Hematopoietic multipotent progenitor cell treated with erythropoietin and hydrocortisone succinate and interleukin-3 and kit ligand, for 4 days (in vitro differentiated cells): ENCODE measurements around the gene C1QB.

Source experiments
- DNase-seq: peaks from one replicate; pipeline ENCODE4 v3.0.0-alpha.2; 2015

C1QB gene

GRCh38 chr1:22636353-22636752 lies 16.7 kb upstream of the C1QB start, which contains the start of gene C1QA:
TSS of gene C1QA (plus strand) at chr1:22636628. CDS start at chr1:22637617, 989 bp downstream.
- no peak for DNase-seq

DNA sequence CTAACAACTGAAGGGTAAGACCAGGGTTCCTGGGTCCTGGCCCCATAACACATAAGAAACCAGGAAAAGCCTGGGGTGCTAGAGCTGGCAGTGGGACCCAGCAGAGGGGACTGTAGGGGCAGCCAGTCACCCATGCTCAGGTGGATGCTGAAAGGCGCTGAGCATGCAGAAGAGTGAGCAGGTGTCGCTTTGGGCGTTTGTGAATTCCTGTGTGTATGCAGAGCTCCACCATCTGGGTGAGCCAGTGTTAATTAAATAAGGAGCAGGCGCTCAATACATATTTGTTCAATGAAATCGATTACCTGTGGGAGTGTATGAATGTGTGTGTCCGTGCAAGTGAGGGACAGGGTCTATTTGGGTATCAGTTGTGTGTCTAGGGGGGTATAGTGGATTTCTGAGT lies 16.1 kb upstream of the C1QB start:
- no peak for DNase-seq

DNA sequence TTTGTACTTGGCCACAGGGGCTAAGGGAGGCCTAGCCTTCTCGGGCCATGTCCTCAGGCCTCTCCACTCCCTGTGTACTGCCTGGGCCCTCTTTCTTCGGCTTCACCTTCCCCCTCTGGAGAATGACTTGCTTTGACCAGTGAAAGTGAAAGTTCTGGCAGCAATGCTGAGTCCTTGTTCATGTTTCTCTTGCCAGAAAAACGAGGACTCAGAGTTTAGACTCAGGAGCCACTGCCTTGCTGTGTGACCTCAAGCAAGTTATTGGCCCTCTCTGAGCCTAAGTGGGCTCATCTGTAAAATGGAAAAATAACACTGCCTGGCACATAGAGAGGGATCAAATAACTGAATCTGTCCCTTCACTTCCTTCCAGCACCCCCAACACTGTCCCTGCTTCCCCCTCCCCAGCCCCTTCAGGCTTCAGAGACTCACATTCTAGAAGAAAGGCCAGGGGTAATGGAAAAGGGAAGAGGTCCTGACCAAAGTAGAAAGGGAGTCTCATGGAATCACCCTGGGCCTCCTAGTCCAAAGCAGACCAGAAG lies 15.1 kb upstream of the C1QB start:
- no peak for DNase-seq

DNA sequence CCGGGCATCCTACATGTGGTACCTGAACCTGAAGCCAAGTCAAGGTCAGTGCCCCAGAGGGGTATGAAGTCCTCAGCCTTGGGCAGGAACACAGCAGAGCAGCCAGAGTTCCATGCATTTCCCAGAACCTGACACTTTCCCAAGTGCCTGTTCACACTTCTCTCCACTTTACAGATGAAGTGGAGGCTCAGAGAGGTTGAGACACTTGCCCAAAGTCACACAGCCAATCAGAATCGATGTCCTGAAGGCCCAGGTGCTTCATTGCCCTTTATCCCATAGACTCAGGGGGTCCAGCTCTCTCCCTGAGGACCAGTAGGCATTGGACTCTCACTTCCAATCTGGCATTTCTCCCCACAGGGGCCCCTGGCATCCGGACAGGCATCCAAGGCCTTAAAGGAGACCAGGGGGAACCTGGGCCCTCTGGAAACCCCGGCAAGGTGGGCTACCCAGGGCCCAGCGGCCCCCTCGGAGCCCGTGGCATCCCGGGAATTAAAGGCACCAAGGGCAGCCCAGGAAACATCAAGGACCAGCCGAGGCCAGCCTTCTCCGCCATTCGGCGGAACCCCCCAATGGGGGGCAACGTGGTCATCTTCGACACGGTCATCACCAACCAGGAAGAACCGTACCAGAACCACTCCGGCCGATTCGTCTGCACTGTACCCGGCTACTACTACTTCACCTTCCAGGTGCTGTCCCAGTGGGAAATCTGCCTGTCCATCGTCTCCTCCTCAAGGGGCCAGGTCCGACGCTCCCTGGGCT lies 14.4 kb upstream of the C1QB start:
- DNase-seq, result no peak

DNA sequence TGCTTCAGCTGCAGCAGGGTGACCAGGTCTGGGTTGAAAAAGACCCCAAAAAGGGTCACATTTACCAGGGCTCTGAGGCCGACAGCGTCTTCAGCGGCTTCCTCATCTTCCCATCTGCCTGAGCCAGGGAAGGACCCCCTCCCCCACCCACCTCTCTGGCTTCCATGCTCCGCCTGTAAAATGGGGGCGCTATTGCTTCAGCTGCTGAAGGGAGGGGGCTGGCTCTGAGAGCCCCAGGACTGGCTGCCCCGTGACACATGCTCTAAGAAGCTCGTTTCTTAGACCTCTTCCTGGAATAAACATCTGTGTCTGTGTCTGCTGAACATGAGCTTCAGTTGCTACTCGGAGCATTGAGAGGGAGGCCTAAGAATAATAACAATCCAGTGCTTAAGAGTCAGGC lies 13.8 kb upstream of the C1QB start:
- DNase-seq, result peak; percentile 44

- no peak for DNase-seq
These were observed 11.8 kb upstream of the C1QB start for GRCh38 chr1:22641247-22641646.

DNA sequence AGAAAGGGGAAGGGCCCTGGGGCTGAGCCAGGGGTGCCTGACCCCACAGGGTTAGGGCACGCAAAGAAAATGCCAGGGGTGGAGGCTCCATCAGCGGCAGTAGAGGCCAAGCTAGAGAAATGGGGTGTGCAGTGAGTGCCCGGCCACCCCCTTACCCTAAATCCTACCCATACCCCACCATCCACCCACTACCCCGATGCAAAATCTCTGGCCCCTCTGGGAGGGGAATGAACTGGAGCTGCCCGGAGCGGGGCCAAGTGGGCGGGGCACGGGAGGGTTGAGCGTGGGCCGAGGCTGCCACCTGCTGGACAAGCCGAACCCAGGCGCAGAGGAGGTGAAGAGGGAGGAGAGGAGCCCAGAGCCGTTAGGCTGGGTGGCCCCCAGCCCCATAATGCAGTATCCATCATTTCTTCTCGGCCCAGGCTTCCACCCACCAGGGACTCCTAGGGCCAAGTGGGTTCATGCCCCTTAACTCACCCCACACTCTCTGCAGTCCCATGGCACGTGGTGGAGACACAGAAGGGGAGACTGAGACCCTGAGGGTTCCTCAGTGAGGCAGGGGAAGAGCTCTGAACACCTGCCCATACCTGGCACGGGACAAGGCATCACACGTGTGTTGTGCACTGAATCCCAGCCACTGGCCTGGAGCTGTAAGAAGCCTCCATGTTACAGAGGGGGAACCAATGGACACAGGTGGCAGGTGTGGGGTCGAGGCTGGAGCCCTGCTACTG lies 11.0 kb upstream of the C1QB start:
- peak; percentile 75 for DNase-seq

DNA sequence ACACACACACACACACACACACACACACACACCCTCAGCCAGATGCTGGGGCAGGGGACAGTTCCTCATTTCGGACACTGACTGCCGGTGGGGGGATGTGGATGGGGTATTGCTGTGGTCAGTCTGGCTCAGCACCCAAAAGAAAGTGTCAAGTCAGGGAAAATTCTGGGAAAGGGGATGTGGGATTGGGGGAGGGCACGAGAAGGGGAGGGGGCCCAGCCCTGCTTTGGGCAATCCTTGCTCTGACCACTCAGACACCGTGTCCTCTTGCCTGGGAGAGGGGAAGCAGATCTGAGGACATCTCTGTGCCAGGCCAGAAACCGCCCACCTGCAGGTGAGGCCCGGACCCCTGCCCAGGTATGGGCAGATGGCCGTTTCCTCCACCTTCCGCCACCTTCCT lies 9.7 kb upstream of the C1QB start, which contains the start of gene C1QC:
C1QC (plus strand) TSS at position 253 of the 400 bp plus-strand sequence. CDS start 391 bp downstream, outside the sequence.
- DNase-seq, result no peak

DNA sequence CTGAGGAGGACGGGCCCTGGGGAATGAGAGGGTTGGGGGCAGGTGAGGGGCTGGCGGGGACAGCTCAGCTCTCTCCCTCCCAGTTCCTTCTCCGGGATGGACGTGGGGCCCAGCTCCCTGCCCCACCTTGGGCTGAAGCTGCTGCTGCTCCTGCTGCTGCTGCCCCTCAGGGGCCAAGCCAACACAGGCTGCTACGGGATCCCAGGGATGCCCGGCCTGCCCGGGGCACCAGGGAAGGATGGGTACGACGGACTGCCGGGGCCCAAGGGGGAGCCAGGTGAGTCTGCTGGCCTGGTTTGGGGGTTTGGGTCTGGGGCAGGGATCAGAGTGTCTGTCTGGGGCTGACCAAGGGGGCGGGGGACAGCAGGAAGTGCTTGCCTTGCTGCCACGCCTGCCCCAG lies 9.1 kb upstream of the C1QB start:
- DNase-seq, result no peak

- no peak for DNase-seq
These were observed 7.1 kb upstream of the C1QB start for GRCh38 chr1:22645931-22646330.

- no peak for DNase-seq
These were observed 6.7 kb upstream of the C1QB start for GRCh38 chr1:22646384-22646783.

- no peak for DNase-seq
These were observed 2.8 kb upstream of the C1QB start for GRCh38 chr1:22650089-22650693.

- DNase-seq, result no peak
These were observed 837 bp upstream of the C1QB start for GRCh38 chr1:22651941-22652856.

DNA sequence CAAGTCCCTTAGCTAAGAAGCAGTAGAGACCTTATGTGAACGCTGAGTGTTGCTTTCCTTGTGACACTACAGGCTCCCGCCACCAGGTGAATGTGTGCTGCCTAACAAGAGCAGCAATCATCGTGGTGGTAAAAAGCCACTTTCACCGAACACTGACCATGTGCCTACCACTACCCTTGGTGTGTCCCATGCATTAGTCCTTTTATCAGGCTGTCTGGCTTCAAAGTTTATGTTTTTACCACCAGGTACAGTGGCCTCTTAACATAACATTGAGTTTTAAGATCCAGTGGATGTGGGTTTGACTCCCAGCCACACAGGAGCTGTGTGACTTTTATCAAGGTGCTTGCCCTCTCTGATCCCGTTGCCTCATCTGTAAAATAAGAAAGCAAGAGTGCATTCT lies 1.7 kb downstream of the C1QB start:
- peak; percentile 18 for DNase-seq

- DNase-seq, result no peak
These were observed 5.5 kb downstream of the C1QB start for GRCh38 chr1:22658385-22659163.

GRCh38 chr1:22660716-22661241 lies 7.7 kb downstream of the C1QB start:
- no peak for DNase-seq

DNA sequence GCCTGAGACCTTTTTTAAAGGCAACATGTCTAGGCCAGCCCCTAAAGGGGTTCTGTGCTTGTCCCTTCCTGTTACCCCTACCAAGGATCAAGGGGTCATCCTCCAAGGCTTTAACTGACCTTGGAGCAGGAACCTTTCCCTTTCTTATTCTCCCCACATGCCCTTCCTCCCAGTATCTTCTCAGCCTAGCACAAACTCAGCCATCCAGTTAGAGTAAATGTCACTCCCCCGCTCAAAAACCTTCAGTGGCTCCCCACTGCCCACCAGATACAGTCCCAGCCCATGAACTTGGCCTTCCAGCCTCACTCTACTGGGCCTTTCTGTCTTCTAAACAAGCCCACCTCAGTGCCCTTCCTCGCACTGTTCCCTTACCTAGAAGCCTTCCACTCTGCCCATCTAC lies 8.8 kb downstream of the C1QB start:
- no peak for DNase-seq

- DNase-seq, result peak; percentile 59
These were observed 9.3 kb downstream of the C1QB start for GRCh38 chr1:22662318-22662717.

DNA sequence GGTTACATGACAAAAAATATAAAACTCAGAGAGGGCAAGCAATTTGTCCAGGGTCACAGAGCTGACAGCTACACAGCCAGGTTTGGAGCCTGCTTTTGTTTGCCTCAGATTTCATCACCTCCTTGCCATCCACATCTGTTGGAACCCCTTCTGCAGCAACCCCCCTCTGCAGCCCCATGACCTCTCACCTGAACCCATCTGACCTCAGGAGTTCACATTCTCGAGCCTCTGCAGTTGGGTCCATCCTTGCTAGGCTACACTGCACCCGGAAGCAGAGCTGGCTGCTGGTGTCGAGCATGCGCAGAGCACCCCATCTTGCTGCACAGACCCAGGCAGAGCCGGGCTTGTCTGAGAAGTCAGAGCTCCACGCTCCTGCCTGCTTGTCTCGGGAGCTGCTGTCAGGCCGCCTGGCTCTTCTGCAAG lies 10.0 kb downstream of the C1QB start:
- no peak for DNase-seq

DNA sequence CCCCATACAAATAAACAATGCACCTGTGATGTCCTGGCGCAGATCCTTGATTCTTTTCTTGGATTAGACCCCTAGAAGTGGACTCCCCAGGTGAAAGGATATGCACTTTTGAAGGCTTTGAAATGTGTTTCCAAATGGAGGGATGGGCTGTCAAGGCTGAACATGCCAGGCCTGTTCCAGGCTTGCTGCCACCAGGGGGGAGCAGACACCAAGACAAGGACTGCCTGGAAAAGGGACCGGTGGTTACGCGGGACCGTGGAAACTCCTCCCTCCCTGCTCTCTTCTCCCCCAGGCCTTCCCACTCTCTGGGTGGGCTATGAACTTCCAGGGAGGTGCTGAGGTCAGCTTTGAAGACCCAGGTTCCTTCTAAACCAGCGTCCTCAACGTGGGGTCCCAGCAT lies 12.7 kb downstream of the C1QB start:
- peak; percentile 26 for DNase-seq

DNA sequence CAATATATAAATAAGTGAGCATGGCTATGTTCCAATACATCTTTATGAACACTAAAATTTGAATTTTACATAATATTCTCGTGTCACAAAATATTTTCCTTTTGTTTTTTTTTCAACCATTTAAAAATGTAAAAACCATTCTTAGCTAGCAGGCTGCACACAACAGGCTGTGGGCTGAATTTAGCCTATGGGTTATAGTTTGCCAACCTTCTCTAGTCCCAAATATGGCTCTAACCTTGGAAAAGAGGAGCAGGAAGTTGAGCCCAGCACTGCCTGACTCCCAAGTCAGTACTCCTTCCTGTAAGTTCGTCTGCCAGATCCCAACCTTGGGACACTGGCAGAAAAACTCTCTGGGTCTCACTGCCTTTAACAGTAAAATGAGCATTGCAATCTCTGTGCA lies 13.4 kb downstream of the C1QB start:
- DNase-seq, result no peak
